HG02763 (cell line): ENCODE measurements around the gene TBC1D5.
"Not testable (repeated sequence)": the region's sequence is repeated elsewhere in the genome, so short reads cannot be mapped to it uniquely, and the experiment has no call there.

Source experiments
- ATAC-seq: cut with Tn5 transposase; IDR thresholded peaks from one replicate; pipeline ENCODE4 v1.9.1; 2021; ENCODE audit warnings: mild to moderate bottlenecking, moderate library complexity; ENCODE audit not compliant: unreplicated experiment

Gene TBC1D5

DNA sequence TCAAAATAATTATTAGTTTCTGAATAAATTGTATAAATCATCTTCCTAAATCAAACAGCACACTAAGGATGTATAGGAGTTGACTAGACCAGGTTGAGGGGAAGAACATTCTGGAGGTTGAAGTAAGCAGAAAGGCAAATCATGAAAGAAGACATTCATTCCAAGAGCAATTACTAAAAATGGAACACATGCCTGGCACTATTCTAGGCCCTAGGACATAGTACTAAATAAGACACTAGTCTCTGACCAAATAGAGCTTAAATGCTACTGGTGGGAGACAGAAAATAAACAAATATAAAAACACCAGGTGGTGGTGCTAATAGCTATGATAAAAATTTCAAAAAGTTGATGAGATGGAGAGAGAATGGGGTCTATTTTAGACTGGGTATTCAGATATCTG lies 190.1 kb downstream of the TBC1D5 start:
- no peak for ATAC-seq

DNA sequence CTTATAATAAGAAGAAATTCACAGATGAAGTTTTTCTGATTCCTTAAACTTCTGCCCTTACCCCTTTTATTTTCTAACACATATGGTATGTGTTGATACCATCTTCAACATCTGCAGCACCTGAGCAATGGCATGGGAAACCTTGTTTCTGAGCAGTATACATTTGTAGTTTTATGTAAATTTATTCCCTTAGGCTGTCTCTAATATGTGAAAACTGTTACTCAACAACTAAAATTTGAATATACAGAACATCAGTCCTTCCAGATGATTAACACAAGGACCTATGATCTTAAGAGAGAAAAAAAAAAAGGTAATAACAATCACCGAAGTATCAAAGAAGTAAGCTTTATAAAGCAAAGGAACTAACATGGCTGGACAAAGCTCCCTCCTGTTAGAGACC lies 190.5 kb downstream of the TBC1D5 start:
- ATAC-seq, result no peak

GRCh38 chr3:17551333-17551732 lies 191.1 kb downstream of the TBC1D5 start:
- ATAC-seq, result no peak

- ATAC-seq, result no peak
Measured at GRCh38 chr3:17550624-17551023, 191.8 kb downstream of the TBC1D5 start.

DNA sequence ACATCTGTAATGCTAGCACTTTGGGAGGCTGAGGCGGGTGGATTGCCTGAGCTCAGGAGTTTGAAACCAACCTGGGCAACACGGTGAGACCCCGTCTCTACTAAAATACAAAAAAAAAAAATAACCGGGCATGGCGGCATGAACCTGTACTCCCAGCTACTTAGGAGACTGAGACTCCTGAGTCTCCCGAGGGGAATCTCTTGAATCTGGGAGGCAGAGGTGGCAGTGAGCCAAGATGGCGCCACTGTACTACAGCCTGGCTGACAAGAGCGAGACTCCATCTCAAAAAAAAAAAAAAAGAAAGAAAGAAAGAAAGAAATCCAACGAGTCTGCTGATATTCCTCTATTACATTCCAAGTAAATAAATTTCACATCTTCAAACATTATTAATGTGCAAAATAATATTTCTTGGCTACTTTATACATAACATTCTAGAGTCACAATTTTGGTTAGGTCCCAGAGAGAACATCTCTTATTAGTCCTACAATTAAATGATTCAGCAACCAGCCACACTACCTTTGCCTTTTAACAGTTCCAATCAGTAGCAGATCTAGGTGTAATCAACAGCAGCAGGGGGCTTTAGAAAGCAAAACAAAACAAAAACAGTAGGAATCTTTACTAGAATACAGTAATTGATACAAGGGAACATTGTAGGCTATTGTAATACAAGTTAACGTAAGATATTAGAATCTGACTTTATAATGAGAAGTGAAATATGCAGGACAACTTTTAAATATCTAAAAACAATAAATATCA lies 195.8 kb downstream of the TBC1D5 start:
- no peak for ATAC-seq

DNA sequence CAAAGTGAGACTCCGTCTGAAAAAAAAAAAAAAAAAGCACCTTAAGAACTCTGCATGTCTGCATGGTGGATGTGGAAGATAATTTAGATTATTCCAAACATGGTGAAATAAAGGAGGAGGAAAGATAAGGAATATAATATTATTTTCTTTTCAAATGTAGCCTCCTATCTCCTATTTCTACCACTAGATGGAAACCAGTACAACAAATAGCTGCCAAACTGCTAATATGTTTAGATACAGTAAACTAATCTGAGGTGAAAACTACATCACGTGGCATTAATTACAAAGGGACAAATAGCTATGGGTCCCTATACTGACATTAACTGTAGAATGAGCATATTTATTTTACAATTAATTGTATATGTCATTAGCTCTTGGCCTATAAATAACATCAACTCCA lies 197.8 kb downstream of the TBC1D5 start:
- ATAC-seq, result no peak

- ATAC-seq, result no peak
Measured at GRCh38 chr3:17542591-17542990, 199.8 kb downstream of the TBC1D5 start.

GRCh38 chr3:17539436-17539835 lies 203.0 kb downstream of the TBC1D5 start:
- no peak for ATAC-seq

DNA sequence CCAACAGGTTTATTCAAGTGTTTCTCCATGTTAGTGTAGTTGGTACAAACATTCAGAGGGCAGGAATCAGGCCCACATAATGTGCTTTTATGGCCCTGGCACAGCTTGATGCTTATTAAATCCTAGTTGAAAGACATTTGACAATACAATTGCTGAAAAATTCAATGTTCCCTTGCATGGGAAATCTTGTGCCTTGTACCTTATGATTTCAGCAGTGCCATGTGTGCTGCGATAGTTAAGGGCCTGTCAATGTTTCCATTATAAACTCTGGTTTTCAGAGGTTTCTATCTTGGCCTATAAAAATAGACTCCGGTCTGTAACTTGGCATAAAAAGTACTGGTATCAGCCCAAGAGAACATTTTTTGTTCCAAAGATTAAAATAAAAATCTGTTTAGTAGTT lies 207.2 kb downstream of the TBC1D5 start:
- ATAC-seq, result no peak

DNA sequence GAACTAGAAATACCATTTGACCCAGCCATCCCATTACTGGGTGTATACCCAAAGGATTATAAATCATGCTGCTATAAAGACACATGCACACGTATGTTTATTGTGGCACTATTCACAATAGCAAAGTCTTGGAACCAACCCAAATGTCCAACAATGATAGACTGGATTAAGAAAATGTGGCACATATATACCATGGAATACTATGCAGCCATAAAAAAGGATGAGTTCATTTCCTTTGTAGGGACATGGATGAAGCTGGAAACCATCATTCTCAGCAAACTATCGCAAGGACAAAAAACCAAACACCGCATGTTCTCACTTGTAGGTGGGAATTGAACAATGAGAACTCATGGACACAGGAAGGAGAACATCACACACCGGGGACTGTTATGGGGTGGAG lies 210.0 kb downstream of the TBC1D5 start:
- not testable (repeated sequence) for ATAC-seq

GRCh38 chr3:17529677-17530076 lies 212.8 kb downstream of the TBC1D5 start:
- no peak for ATAC-seq

DNA sequence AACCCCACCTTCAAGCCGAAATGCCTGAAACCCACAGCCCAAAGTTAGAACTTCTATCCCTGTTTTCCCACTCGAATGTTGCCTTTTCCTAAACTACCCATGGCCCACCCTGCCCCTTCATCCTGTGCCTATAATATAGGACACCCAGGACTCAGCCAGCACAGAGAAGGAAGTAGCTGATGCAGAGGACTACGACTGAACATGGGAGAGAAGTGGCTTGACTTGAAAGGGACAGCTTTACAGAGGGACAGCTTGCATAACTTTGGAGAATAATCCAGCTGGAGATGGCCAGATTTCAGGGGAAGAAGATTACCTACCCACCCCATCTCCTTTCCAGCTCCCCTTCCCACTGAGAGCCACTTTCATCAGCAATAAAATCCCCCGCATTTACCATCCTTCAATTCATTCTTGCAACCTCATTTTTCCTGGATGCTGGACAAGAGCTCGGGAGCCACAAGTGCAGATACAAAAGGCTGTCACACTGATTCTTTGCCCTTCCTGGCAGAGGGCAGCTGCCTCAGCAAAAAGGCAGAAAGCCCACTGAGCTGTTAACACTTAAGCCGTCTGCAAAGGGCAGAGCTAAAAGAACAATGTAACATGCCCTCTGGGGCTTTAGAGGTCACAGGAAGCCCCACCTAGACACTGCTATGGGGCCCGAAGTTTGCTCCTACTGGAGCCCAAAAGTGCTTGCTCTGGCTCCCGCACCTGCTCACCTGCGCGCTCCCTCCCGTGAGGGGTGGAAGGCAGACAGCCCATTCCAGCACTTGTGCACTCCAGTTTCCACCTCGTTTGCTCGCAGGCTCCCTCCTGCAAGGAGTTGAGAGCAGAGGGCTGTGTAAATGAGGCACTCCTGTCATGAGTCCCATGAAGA lies 224.0 kb downstream of the TBC1D5 start:
- ATAC-seq, result no peak

GRCh38 chr3:17515445-17516234 lies 226.8 kb downstream of the TBC1D5 start:
- no peak for ATAC-seq

- no peak for ATAC-seq
Measured at GRCh38 chr3:17514597-17514996, 227.8 kb downstream of the TBC1D5 start.

GRCh38 chr3:17510265-17510664 lies 232.2 kb downstream of the TBC1D5 start:
- ATAC-seq, result no peak

DNA sequence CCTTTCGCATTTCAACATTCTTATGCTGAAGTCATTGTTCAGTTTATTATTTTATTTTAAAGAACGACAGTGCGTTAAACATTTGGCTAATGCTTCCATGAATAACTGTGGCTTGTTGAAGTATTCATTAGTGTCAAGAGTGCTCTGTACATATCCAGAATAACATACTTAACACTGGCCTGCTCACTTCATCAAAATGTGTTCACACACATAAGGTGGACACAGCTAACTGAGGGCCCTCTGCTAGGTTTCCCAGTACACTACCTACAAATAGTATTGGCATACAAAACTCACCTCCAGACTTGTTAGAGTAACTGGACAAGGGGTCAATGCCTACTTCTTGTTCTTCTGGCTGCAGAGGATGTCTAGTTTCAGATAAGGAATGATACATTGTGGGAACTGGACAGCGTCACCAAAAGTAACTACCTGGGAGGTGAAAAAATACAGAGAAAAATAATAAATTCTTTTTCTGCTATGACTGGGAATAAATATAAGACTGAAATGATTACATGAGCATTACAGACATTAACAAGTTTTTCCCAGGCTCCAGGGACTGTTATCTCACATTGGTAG lies 234.2 kb downstream of the TBC1D5 start:
- ATAC-seq, result no peak

DNA sequence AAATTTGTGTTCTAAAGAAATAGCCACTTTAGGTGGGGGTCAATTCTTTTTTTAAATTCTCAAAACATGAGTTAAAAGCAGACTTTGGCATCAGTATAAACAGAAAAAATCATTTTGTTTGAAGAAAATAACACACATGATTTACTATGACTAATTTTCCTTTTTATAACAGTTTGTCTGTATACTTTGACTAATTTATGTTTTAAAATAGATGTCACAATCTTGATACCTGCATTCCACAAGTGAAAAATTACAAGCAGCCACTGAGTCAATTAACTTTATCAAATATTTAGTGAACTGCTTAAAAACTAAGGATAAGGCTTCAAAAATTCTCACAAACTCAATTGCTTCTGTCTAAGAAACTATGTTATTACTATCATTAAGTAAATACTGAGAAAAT lies 235.0 kb downstream of the TBC1D5 start:
- no peak for ATAC-seq

GRCh38 chr3:17505856-17506255 lies 236.6 kb downstream of the TBC1D5 start:
- no peak for ATAC-seq

DNA sequence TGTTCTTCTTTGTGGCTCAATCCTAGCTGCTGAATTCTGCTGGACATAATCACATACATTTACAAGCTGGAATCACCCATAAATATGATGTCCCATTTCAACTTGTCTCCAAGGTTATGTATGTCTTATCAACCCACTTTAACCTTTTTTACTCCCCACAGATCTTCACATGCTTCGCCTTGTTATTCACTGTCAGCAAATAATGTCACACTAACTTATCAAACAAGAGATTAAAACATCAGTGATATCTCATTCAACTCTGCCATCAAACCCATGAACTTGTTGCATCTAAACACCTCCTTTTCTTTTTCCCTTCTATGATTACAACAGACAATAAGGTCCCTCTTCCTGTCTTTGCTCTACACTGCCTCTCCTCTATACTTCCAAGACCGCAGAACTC lies 240.7 kb downstream of the TBC1D5 start:
- no peak for ATAC-seq

DNA sequence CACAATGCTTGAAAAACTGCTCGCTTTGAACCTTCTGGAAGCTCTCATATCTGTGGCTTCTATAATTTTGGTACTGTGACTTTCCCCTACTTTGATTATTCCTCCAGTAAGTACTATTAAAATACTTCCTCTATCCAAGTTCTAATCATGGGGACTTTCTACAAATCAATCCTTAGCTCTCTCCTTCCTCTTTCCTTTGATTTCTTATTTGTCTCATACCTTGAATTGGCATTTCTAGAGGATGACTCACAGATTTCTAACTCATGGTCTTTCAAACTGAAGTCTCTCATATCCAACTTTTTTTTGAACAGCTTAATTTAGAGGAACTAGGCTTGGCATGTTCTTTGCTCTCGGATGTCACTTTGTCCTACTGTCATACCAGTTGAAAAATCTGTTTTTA lies 241.8 kb downstream of the TBC1D5 start:
- ATAC-seq, result no peak
